Mammary epithelial cell (primary cell): ENCODE measurements around the gene RGCC.

Experiments
- CTCF ChIP-seq, 2 donors: IDR thresholded peaks in 1 of 2; conservative IDR thresholded peaks in 1 of 2; 2 replicates each; pipeline ENCODE4 v1.5.1; 2011 to 2012; ENCODE audit warnings: inconsistent platforms in 2 of 2, low read length in 2 of 2, mild to moderate bottlenecking in 2 of 2, control low read depth in 1 of 2, low read depth in 1 of 2; ENCODE audit not compliant: insufficient read depth in 1 of 2; ENCODE audit errors: extremely low read depth in 1 of 2
- EZH2 ChIP-seq: IDR thresholded peaks from 2 replicates; pipeline ENCODE4 v1.6.1; 2012; ENCODE audit warnings: low read length, inconsistent platforms, borderline replicate concordance

DNA sequence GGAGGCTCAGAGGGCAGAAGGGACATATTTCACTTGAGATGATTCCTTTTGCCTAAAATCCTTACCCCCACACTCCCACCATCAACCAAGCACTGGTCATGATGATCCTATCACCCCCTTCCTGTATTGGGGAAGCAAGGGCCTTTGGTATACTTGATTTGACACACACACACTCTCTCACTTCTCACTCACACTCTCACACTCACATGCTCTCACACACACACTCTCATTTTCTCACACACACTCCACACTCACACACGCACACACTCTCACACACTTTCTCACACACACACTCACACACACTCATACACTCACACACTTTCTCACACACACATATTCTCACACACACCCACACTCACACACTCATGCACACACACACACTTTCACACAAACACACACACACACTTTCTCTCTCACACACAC is 8.6 kb downstream of the RGCC start:
- no peak for TF ChIP-seq CTCF (conservative IDR thresholded peaks at IDR 0.05 in 1 of 2, IDR thresholded peaks at IDR 0.05 in 1 of 2; ENCODE audit: extremely low read depth in 1 of 2, insufficient read depth in 1 of 2, low read depth in 1 of 2, low read length in 2 of 2)
- no peak for TF ChIP-seq EZH2
